Putamen (tissue), 1 donor: ENCODE measurements around the gene TMEM234.

Experiments
- DNase-seq: peaks from one replicate; pipeline ENCODE4 v3.0.0-alpha.2; 2016; ENCODE audit warnings: low spot score

Gene TMEM234

DNA sequence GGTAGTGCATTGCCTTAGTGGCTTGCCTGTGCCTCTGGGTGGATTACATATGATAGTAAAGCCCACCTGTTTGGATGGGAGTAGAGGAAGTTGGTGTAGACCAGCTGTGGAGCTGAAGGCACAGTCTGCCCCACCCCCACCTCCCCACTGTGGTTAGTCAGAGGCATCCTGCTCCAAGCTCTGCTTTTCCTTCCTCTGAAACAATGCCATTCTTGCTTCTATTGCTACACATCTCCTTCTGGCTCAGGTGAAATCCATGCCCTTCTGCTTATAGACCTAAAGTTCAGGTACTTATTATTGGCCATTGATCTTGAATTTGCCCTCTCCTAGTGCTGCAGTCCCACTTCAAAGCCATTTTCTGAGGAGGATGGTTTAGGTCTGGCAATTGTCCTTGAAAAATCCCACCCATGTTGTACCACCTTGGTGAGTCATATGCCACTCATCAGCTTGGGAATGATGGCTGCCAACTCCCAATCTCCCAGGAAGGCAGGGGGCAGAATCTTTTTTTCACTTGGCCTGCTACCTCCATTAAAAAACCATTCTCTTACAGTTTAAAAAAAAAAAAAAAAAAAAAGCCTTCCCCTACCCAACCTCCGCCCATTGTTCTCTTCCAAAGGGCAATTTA lies 49.4 kb downstream of the TMEM234 start:
- no peak for DNase-seq

DNA sequence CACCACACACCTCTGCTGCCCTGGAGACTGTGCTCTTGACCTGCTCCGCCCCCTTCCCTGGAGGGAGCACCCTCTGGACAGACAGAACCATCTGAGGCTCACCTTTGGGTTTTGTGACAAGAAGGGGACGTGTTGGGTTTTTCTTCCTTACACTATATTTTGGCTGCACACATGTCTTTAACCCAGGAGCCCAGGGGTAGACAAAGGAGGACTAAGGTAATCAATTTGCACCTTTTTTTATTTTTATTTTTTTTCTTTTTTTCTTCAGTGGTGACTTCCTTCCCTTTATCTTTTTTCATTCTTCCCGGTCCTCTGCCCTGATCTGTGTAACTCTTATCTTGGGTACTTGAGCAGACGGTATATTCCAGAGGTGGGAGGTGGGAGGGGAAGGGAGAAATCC lies 51.2 kb downstream of the TMEM234 start:
- no peak for DNase-seq
